HG03175 (cell line): ENCODE measurements around the gene RHOJ.
A peak's percentile ranks its signal among the peaks of the same experiment; 100 is the strongest.
"Not testable (repeated sequence)": the region's sequence is repeated elsewhere in the genome, so short reads cannot be mapped to it uniquely, and the experiment has no call there.

ENCODE experiments used
- ATAC-seq: cut with Tn5 transposase; IDR thresholded peaks from one replicate; pipeline ENCODE4 v1.9.1; 2021; ENCODE audit warnings: mild to moderate bottlenecking, moderate library complexity; ENCODE audit not compliant: unreplicated experiment

Gene RHOJ

GRCh38 chr14:63296060-63296563, 91.9 kb downstream of the RHOJ start:
- peak; percentile 60 for ATAC-seq

DNA sequence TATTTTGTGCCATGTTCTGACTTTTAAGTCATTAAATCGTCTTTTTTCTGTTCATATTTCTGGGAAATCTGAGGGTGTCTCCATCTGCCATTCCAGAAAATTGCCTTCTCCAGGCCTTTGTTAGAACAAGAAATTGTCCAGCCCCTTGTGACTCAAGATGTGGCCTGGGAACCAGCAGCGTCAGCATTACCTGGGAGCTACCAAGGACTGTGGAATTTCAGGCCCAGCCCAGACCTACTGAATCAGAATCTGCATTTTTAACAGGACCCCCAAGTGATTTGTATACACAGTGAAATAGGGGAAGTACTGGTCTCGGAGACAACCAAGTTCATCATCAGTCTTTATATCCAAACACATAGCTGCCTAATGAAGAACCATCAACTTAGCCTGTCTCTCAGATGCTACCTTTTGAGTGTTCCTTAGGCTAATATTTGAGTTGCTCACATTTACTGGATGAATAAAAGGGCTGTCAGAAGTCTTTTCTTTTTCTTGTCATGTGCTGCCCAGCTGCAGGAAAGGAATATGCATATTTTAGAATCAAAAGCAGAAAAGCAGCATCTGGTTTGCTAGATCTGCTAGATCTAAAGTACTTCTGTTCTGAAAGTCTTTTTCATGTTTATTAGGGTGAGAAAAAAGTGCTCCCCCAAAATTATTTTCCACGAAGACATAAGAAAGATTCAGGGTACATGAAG, 93.3 kb downstream of the RHOJ start:
- no peak for ATAC-seq

DNA sequence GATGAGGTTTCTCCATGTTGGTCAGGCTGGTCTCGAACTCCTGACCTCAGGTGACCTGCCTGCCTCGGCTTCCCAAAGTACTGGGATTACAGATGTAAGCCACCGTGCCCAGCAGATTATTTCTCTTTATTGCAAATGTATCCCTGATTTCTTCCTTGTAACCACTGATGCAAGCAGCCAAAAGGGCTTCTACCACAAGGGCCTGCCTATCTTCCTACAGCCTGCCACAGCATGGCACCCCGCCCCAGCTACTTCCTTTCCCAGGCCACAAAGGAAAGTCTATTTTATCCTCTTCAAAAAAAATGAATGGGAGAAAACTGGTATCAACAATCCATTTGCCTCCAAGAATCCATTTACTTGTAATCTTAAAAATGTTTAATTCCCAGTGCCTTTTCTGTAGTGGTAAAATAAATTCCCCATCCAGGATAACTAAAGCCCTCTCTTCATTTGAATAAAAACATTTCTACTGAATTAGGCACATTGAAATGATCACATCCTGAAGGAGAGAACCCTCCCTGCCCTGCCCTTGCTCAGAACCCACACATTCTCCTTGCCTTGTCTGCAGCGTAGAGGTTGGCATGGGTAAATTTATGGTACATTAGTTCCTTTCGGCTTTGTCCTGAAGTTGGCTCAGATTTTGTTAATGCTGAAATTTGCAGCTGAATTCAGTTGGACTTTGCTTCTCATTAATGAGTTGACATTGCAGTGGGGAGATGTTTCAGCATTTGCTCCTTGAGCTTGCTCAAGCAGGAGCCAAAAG, 95.3 kb downstream of the RHOJ start:
- ATAC-seq, result no peak

DNA sequence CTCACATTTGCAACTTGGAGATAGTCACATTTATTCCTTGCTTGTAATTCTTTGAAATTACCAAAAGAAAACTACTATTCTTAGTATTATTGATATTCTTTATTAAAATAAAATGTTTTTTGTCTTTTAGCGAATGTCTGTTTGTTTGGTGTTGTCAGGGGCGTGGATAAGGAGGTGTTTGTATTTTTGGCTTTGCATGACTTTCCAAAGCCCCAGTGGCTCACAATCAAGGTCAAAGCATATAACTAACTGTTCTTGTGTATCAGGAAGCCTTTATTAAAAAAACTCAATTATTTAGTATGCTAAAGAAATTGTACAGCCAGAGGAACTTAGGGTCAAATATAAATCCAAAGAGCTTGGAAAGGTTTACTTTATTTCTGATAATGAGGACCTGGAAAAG, 96.6 kb downstream of the RHOJ start:
- ATAC-seq, result no peak

DNA sequence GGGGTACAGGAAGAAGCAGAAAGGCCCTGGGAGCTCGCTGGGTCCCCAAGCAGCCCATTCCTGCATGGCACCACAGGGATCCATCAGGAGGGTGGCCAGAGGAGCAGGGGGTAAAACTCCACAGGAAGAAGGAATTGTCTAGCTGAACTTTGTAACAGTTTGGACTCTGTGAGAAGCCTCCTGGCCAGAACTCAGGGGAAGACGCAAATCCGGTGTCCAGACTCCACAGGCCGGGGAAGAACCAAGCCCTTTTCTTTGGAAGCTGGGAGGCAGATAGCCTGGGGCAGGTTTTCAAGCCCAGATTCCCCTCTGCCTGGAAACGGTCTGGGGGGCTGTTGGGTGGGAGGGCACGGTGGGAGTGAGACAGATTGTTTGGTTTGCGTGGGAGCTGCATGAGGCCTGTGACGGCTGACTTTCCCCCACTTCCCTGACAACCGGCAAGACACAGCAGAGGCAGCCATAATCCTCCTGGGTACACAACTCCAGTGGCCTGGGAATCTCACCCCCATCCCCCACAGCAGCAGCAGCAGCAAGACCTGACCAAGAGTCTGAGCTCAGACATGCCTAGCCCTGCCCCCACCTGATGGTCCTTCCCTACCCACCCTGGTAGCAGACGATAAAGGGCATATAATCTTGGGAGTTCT, 97.8 kb downstream of the RHOJ start:
- ATAC-seq, result no peak

GRCh38 chr14:63304429-63304828, 100.2 kb downstream of the RHOJ start:
- ATAC-seq, result not testable (repeated sequence)

GRCh38 chr14:63308723-63309317, 104.6 kb downstream of the RHOJ start:
- ATAC-seq, result peak; percentile 69

GRCh38 chr14:63318835-63319234, 114.6 kb downstream of the RHOJ start, which contains the start of gene GPHB5:
GPHB5 (minus strand) TSS chr14:63318935; CDS start chr14:63317849, 1,086 bp downstream.
- ATAC-seq, result no peak

DNA sequence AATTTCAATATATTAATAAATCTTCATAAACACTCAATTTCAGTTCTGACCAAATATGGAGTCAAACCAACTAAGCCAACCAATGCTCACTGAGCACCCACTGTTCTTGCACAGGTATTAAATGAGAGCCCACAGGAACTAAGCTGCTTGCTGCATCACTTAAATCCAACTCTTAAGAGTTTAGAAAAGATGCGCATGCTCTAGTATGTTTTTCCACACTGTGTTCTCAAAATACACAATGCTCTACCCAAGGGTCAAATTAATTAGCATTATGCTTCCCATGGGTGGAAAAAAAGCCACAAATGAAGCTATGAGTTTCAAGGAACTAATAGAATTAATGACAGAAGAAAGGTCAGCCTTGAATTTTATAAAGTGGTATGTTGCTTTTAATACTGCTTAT, 118.2 kb downstream of the RHOJ start:
- no peak for ATAC-seq

DNA sequence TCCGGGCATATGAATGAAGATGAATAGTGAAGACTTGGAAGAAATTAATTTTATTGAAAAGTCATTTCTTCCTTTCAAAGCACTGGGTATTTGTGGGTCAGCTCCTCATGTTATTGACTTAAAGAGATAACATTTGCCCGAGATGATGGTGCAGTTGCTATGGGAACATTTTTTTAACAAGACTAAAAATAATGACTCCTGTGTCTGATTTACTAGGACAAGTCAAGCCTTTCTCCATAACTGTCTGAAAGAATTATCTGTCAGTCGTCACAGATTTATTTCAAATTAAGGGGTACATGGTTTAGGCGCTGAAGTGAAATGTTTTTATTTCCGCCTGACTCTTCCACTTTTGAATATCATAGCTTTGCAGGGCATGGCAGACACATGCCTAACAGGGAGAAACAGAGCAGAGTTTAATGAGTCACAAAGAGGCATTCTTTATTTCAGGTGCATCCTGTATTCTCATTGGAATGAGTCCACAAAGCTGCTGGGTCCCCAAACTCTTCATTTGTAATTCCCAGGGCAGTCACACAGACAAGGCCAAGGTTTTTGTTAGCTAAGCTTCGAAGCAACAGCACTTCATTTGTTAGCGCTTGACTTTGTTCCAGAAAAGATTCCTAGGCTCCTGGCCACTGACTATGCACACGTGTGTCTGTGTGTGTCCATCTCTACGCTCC, 118.8 kb downstream of the RHOJ start:
- no peak for ATAC-seq

DNA sequence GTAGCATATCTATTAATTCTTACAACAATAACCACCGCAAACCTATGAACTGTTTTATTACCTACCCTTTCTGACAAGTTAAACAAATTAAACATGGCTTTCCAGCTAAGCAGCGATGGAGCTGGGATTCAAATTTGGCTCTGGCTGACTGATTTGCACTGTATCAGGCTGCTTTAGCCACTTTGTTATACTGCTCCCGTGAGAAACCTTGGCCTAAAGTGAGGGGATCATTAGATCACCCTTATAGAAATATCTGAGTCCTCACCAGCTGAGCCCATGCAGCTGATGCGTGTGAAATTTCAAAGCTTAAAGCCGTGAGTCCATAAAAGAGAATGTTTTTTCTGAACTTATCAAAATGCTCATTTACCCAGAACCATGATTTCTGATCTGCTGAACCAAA, 122.6 kb downstream of the RHOJ start:
- no peak for ATAC-seq

DNA sequence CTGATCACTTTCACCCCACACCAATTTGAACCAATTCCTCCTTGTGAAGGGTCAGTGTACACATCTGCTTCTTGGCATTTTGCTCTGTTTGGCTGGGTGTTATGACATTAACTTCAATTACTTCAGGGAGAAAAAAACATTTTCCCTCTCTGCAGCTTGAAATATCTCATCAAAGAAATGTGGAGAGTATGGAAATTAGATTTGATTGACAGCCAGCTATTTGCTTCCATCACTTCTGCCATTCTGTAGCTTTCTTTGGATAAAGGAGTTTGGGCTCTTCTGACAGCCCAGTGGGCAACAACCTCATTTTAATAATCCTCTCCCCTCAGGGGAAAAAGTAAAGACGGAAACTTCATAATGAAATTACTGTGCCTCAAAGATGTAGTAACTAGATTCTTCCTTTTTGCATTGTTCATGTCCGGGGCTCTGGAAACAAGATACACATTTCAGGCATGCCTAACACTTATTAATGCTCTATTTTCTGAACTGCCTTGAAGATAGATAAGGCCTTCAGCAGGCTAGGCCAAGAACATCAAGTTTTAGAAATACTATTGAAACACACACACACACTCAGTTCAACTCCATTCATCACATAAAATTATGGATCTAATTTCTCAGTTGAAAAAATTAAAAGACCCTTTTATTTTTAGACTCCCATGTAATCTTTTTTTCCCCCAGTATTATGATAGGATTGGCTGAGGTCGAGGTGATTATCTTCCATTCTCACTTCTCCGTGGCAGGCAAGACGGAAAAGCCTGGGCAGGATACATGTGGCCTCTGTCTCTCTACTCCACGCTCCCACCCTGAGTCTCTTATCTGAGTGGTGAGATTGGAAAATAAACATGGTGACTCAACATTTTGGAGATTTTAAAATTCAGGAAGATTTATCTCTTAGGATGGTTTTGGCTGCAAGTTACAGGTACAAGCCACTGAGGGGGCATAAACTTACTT, 124.8 kb downstream of the RHOJ start:
- ATAC-seq, result no peak

GRCh38 chr14:63342371-63342770, 138.1 kb downstream of the RHOJ start:
- no peak for ATAC-seq
